Lower lobe of right lung (tissue), 2 donors: ENCODE results near the gene VSTM5. TPM values are rescaled to one million over a fixed set of nuclear protein-coding genes. Genes with fewer than 3 reads are reported as not detected.
A peak's percentile ranks its signal among the peaks of the same experiment; 100 is the strongest.
"Not testable (repeated sequence)": the region's sequence is repeated elsewhere in the genome, so short reads cannot be mapped to it uniquely, and the experiment has no call there.

ENCODE experiments used
- ATAC-seq, 2 donors: fragments of 200-7000 bp; cut with Tn5 transposase; one replicate each; pipeline ENCODE4 v1.9.1; 2020 to 2022; ENCODE audit warnings: mild to moderate bottlenecking in 2 of 2, moderate library complexity in 2 of 2
- DNase-seq: peaks from one replicate; pipeline ENCODE4 v3.0.0-alpha.2; 2020
- H3K27ac ChIP-seq: fragments of 200-600 bp; one replicate; pipeline ENCODE4 v1.8.0; 2022
- H3K27me3 ChIP-seq: fragments of 200-600 bp; one replicate; pipeline ENCODE4 v1.8.0; 2022; ENCODE audit warnings: low read depth
- H3K36me3 ChIP-seq: fragments of 200-600 bp; one replicate; pipeline ENCODE4 v1.8.0; 2022; ENCODE audit warnings: mild to moderate bottlenecking
- H3K4me1 ChIP-seq: fragments of 200-600 bp; one replicate; pipeline ENCODE4 v1.8.0; 2022
- H3K4me3 ChIP-seq: fragments of 200-600 bp; one replicate; pipeline ENCODE4 v1.8.0; 2022; ENCODE audit warnings: mild to moderate bottlenecking
- H3K9me3 ChIP-seq: fragments of 200-600 bp; one replicate; pipeline ENCODE4 v1.8.0; 2022
- intact Hi-C: fragments of 100-400 bp; cut with DNase I; formaldehyde crosslinking; loops from one replicate; pipeline ENCODE4 v1.11.0; 2022
- total RNA-seq: library from RNA; stranded (reverse); fragmentation: NEBNext Ultra II Directional; extraction: Animal tissue kit (Norgen Biotek cat#: 25700); gene quantifications from one replicate; pipeline ENCODE4 v1.2.1, GENCODE V29; 2021
- TF ChIP-seq, protein P1 (sequence below): fragments of 200-600 bp; IDR thresholded peaks from one replicate; pipeline ENCODE4 v1.8.0; 2022; ENCODE audit warnings: antibody characterized with exemption, mild to moderate bottlenecking
- donor health status: DM: no; HTN: yes; CAD: no; lungs with severe emphysema.

Gene VSTM5
- total RNA-seq, 1 donor from 2014 or later: not detected

GRCh38 chr11:93775289-93775688 is 75.1 kb downstream of the VSTM5 start:
- DNase-seq (no peak), ATAC-seq (no peak)
- intact Hi-C loops: no loop called here
- Histone ChIP-seq H3K27me3 (no peaks in the 10 kb centered on the region), H3K9me3 (no peaks in the 10 kb centered on the region), H3K27ac (no peak overlapping the region), H3K4me3 (no peak overlapping the region), H3K4me1 (no peaks in the 10 kb centered on the region), H3K36me3 (no peaks in the 10 kb centered on the region)
- TF ChIP-seq, protein P1, sequence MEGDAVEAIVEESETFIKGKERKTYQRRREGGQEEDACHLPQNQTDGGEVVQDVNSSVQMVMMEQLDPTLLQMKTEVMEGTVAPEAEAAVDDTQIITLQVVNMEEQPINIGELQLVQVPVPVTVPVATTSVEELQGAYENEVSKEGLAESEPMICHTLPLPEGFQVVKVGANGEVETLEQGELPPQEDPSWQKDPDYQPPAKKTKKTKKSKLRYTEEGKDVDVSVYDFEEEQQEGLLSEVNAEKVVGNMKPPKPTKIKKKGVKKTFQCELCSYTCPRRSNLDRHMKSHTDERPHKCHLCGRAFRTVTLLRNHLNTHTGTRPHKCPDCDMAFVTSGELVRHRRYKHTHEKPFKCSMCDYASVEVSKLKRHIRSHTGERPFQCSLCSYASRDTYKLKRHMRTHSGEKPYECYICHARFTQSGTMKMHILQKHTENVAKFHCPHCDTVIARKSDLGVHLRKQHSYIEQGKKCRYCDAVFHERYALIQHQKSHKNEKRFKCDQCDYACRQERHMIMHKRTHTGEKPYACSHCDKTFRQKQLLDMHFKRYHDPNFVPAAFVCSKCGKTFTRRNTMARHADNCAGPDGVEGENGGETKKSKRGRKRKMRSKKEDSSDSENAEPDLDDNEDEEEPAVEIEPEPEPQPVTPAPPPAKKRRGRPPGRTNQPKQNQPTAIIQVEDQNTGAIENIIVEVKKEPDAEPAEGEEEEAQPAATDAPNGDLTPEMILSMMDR: no peak

DNA sequence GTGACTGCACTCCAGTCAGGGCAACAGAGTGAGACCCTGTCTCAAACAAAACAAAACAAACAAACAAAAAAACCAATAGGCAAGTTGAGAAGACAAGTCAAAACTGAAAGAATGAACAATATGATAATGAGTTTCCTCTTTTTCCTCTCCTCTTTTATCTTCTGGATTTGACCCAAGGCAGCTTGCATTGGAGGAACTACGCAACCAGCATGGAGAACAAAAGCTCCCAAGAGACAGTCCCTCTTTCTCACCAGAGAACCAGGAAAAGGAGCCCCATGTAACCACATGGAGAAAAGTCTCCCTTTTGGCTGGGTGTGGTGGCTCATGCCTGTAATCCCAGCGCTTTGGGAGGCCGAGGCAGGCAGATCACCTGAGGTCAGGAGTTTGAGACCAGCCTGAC is 75.9 kb downstream of the VSTM5 start:
- H3K36me3 ChIP-seq, H3K4me3 ChIP-seq, H3K4me1 ChIP-seq, H3K9me3 ChIP-seq, DNase-seq, H3K27me3 ChIP-seq, ATAC-seq, H3K27ac ChIP-seq, intact Hi-C loops: not testable (repeated sequence)

DNA sequence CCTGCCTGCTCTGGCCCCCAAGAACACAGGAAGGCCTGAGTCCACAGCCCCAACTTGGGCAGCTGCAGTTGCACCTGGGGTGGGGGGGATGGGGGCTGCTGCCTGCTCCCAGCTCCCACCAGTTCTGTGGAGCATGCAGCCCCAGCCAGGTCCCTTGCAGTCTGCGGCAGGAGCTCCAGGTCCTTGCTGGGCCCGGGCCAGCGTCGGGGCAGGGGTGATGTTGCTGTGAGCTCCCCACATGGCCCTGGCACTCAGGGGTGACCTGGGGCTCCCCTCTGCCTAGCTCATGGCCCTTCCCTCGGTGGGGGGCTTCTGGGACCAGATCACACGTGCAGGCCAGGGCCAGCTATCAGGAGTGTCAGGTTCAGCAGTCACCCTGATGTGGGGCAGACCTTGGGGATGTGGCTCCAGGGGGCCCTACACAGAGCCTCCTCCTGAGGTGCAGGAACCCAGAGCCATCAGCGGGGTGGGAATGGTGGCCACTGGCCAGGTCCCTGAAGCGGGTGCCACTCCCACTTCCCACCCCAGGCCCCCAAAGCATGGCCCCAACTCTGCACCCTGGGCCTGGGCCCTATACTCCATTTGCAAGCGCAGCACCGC is 76.7 kb downstream of the VSTM5 start:
- DNase-seq (no peak), ATAC-seq (peak in 1 of 2 donors; percentile 17)
- TF ChIP-seq, protein P1: no peak
- H3K4me1 ChIP-seq: no peaks in the 10 kb centered on the region
- H3K36me3 ChIP-seq: no peaks in the 10 kb centered on the region
- intact Hi-C loops: no loop called here
- H3K27ac ChIP-seq: no peak overlapping the region
- no peaks in the 10 kb centered on the region for H3K27me3 ChIP-seq
- H3K4me3 ChIP-seq: no peak overlapping the region
- no peaks in the 10 kb centered on the region for H3K9me3 ChIP-seq

DNA sequence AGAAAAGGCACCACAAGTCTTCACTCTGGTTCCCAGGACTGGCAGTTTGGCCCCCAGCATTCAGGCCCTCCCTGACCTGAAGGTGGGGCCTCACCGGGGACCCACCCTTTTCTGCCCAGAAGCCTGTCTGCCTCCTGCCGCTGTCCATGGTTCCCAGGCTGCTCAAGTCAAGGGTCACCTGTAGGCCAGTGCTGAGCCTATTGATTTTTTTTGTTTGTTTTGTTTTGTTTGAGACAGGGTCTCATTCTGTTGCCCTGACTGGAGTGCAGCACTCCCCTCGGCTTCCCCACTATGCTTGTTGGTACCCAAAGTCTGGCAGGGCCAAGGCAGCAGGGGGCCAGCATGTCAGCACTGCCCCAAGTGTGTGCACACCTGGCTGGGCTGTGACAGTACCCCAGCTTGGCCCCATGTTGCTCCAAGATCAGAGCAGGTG is 77.4 kb downstream of the VSTM5 start:
- Histone ChIP-seq H3K4me1 (no peaks in the 10 kb centered on the region), H3K27me3 (no peaks in the 10 kb centered on the region), H3K36me3 (no peaks in the 10 kb centered on the region), H3K27ac (no peak overlapping the region), H3K9me3 (no peaks in the 10 kb centered on the region), H3K4me3 (no peak overlapping the region)
- intact Hi-C loops: no loop called here
- ATAC-seq: no peak
- DNase-seq: no peak
- TF ChIP-seq, protein P1: no peak

- intact Hi-C loops: no loop called here
- no peaks in the 10 kb centered on the region for H3K9me3 ChIP-seq
- TF ChIP-seq, protein P1: no peak
- no peak overlapping the region for H3K4me3 ChIP-seq
- H3K27ac ChIP-seq: no peak overlapping the region
- no peaks in the 10 kb centered on the region for H3K4me1 ChIP-seq
- DNase-seq (no peak), ATAC-seq (no peak)
- no peaks in the 10 kb centered on the region for H3K27me3 ChIP-seq
- H3K36me3 ChIP-seq: no peaks in the 10 kb centered on the region
Measured at GRCh38 chr11:93772123-93772522, 78.3 kb downstream of the VSTM5 start.

- ATAC-seq (no peak), DNase-seq (no peak)
- Histone ChIP-seq H3K27ac (no peak overlapping the region), H3K36me3 (peaks cover 4% of the 10 kb centered on the region), H3K4me1 (no peaks in the 10 kb centered on the region), H3K4me3 (no peak overlapping the region), H3K27me3 (no peaks in the 10 kb centered on the region), H3K9me3 (no peaks in the 10 kb centered on the region)
- intact Hi-C loops: no loop called here
- TF ChIP-seq, protein P1: no peak
Measured at GRCh38 chr11:93770160-93770559, 80.3 kb downstream of the VSTM5 start.

Other genes starting within 250 kb of the VSTM5 start
- gene CEP295, start 188.9 kb downstream of the VSTM5 start, total RNA-seq: 8.7 TPM
- gene TAF1D, start 109.1 kb downstream of the VSTM5 start, total RNA-seq: 83.2 TPM
- gene C11orf54, start 108.9 kb downstream of the VSTM5 start, total RNA-seq: 50.2 TPM
- gene MED17, start 66.3 kb downstream of the VSTM5 start, total RNA-seq: 30.8 TPM
- gene HEPHL1, start 170.7 kb upstream of the VSTM5 start, total RNA-seq: not detected